HEK293 (cell line): Measurements from ENCODE around the gene FLNA.

Experiments used
- CTCF ChIA-PET: fragments of 350-600 bp; formaldehyde crosslinking; extraction: SDS; loops from one replicate; lab custom pipeline; 2021; ENCODE audit warnings: antibody characterized with exemption; lab: Yijun Ruan, JAX
- POLR2A ChIA-PET: fragments of 300-600 bp; formaldehyde crosslinking; extraction: SDS; loops from one replicate; lab custom pipeline; 2020; ENCODE audit warnings: antibody characterized with exemption, inconsistent platforms; lab: Yijun Ruan, JAX
- H3K27ac ChIP-seq: fragments of 200-500 bp; sonication (Bioruptor generic); 2 replicates; pipeline ENCODE4 v1.5.1; 2014; ENCODE audit warnings: low read depth, low read length, control low read depth, inconsistent platforms; ENCODE audit errors: extremely low read depth
- H3K36me3 ChIP-seq, 2 experiments: fragments of 200-500 bp in 1 of 2; sonication (Bioruptor generic) in 1 of 2; 1 replicate in 1 of 2; 2 replicates in 1 of 2; pipeline ENCODE4 v1.5.1; 2014 to 2017; ENCODE audit warnings: inconsistent platforms in 2 of 2, low read length in 2 of 2; ENCODE audit not compliant: control insufficient read depth in 2 of 2, insufficient read depth in 1 of 2
- H3K4me1 ChIP-seq: fragments of 200-500 bp; sonication (Bioruptor generic); 2 replicates; pipeline ENCODE4 v1.5.1; 2014; ENCODE audit warnings: mild to moderate bottlenecking, low read length, inconsistent platforms; ENCODE audit not compliant: control insufficient read depth, insufficient read depth
- H3K4me3 ChIP-seq: 2 replicates; pipeline ENCODE4 v1.5.1; 2011; ENCODE audit warnings: low read depth, mild to moderate bottlenecking, control low read depth, low read length, moderate library complexity
- H3K9me3 ChIP-seq: fragments of 200-500 bp; sonication (Bioruptor generic); 2 replicates; pipeline ENCODE4 v1.5.1; 2014; ENCODE audit warnings: low read depth, low read length, inconsistent platforms; ENCODE audit not compliant: control insufficient read depth, insufficient read depth
- BCL11A ChIP-seq: fragments of 450-650 bp; formaldehyde crosslinking; IDR thresholded peaks from 2 replicates; pipeline ENCODE4 v1.5.1; 2016; ENCODE audit warnings: low read depth, missing biosample characterization, missing genetic modification characterization
- GFI1B ChIP-seq: fragments of 450-650 bp; formaldehyde crosslinking; IDR thresholded peaks from 2 replicates; pipeline ENCODE4 v1.5.1; 2016; ENCODE audit warnings: missing biosample characterization, missing genetic modification characterization
- GLIS1 ChIP-seq: fragments of 450-650 bp; formaldehyde crosslinking; IDR thresholded peaks from 2 replicates; pipeline ENCODE4 v1.5.1; 2016; ENCODE audit warnings: missing biosample characterization, missing genetic modification characterization
- KLF9 ChIP-seq: fragments of 450-650 bp; formaldehyde crosslinking; IDR thresholded peaks from 2 replicates; pipeline ENCODE4 v1.5.1; 2016; ENCODE audit warnings: missing biosample characterization, missing genetic modification characterization, low read depth
- PATZ1 ChIP-seq: fragments of 450-650 bp; formaldehyde crosslinking; IDR thresholded peaks from 2 replicates; pipeline ENCODE4 v1.5.1; 2016; ENCODE audit warnings: missing biosample characterization, missing genetic modification characterization
- RBAK ChIP-seq: fragments of 450-650 bp; formaldehyde crosslinking; IDR thresholded peaks from 2 replicates; pipeline ENCODE4 v1.5.1; 2016; ENCODE audit warnings: missing biosample characterization, missing genetic modification characterization
- SP3 ChIP-seq: fragments of 450-650 bp; formaldehyde crosslinking; IDR thresholded peaks from 2 replicates; pipeline ENCODE4 v1.5.1; 2016; ENCODE audit warnings: missing biosample characterization, missing genetic modification characterization
- YY2 ChIP-seq: fragments of 450-650 bp; formaldehyde crosslinking; IDR thresholded peaks from 2 replicates; pipeline ENCODE4 v1.5.1; 2016; ENCODE audit warnings: missing biosample characterization, missing genetic modification characterization
- ZEB2 ChIP-seq: fragments of 450-650 bp; formaldehyde crosslinking; IDR thresholded peaks from 2 replicates; pipeline ENCODE4 v1.5.1; 2016; ENCODE audit warnings: missing biosample characterization, missing genetic modification characterization
- ZNF10 ChIP-seq: fragments of 450-650 bp; formaldehyde crosslinking; IDR thresholded peaks from 2 replicates; pipeline ENCODE4 v1.5.1; 2017; ENCODE audit warnings: missing biosample characterization, missing genetic modification characterization
- ZNF18 ChIP-seq: fragments of 450-650 bp; formaldehyde crosslinking; IDR thresholded peaks from 2 replicates; pipeline ENCODE4 v1.5.1; 2016; ENCODE audit warnings: missing biosample characterization, missing genetic modification characterization
- ZNF223 ChIP-seq: fragments of 450-650 bp; formaldehyde crosslinking; IDR thresholded peaks from 2 replicates; pipeline ENCODE4 v1.5.1; 2016; ENCODE audit warnings: missing biosample characterization, missing genetic modification characterization
- ZNF239 ChIP-seq: fragments of 450-650 bp; formaldehyde crosslinking; IDR thresholded peaks from 2 replicates; pipeline ENCODE4 v1.5.1; 2016; ENCODE audit warnings: missing biosample characterization, missing genetic modification characterization
- ZNF24 ChIP-seq: fragments of 450-650 bp; formaldehyde crosslinking; IDR thresholded peaks from 2 replicates; pipeline ENCODE4 v1.5.1; 2016; ENCODE audit warnings: missing biosample characterization, missing genetic modification characterization
- ZNF248 ChIP-seq: fragments of 450-650 bp; formaldehyde crosslinking; IDR thresholded peaks from 2 replicates; pipeline ENCODE4 v1.5.1; 2017; ENCODE audit warnings: missing biosample characterization, missing genetic modification characterization
- ZNF274 ChIP-seq, 2 experiments: fragments of 200-500 bp in 1 of 2; fragments of 450-650 bp in 1 of 2; sonication (Bioruptor generic) in 1 of 2; formaldehyde crosslinking in 1 of 2; IDR thresholded peaks; 2 replicates each; pipeline versions ENCODE4 v1.5.1 to v1.6.1; 2014 to 2016; ENCODE audit warnings: borderline replicate concordance in 1 of 2, inconsistent platforms in 1 of 2, low read length in 1 of 2, missing biosample characterization in 1 of 2, missing genetic modification characterization in 1 of 2
- ZNF302 ChIP-seq: fragments of 450-650 bp; formaldehyde crosslinking; IDR thresholded peaks from 2 replicates; pipeline ENCODE4 v1.5.1; 2016; ENCODE audit warnings: missing biosample characterization, missing genetic modification characterization, low read depth
- ZNF311 ChIP-seq: fragments of 450-650 bp; formaldehyde crosslinking; IDR thresholded peaks from 2 replicates; pipeline ENCODE4 v1.5.1; 2017; ENCODE audit warnings: missing biosample characterization, missing genetic modification characterization, borderline replicate concordance
- ZNF335 ChIP-seq: fragments of 450-650 bp; formaldehyde crosslinking; conservative IDR thresholded peaks from 2 replicates; pipeline ENCODE4 v1.5.1; 2016; ENCODE audit warnings: missing biosample characterization, missing genetic modification characterization
- ZNF37A ChIP-seq: fragments of 450-650 bp; IDR thresholded peaks from 2 replicates; pipeline ENCODE4 v1.5.1; 2018; ENCODE audit warnings: missing biosample characterization, missing genetic modification characterization
- ZNF473 ChIP-seq: fragments of 450-650 bp; formaldehyde crosslinking; IDR thresholded peaks from 2 replicates; pipeline ENCODE4 v1.5.1; 2017; ENCODE audit warnings: missing biosample characterization, missing genetic modification characterization
- ZNF571 ChIP-seq: fragments of 450-650 bp; formaldehyde crosslinking; IDR thresholded peaks from 2 replicates; pipeline ENCODE4 v1.5.0; 2017; ENCODE audit warnings: missing biosample characterization, missing genetic modification characterization
- ZNF629 ChIP-seq: fragments of 450-650 bp; formaldehyde crosslinking; IDR thresholded peaks from 2 replicates; pipeline ENCODE4 v1.5.1; 2017; ENCODE audit warnings: missing biosample characterization, missing genetic modification characterization
- ZNF654 ChIP-seq: fragments of 450-650 bp; formaldehyde crosslinking; IDR thresholded peaks from 2 replicates; pipeline ENCODE4 v1.5.1; 2016; ENCODE audit warnings: low read depth, missing biosample characterization, missing genetic modification characterization
- ZNF664 ChIP-seq: fragments of 450-650 bp; formaldehyde crosslinking; IDR thresholded peaks from 2 replicates; pipeline ENCODE4 v1.5.1; 2016; ENCODE audit warnings: missing biosample characterization, missing genetic modification characterization
- ZNF707 ChIP-seq: fragments of 450-650 bp; formaldehyde crosslinking; IDR thresholded peaks from 2 replicates; pipeline ENCODE4 v1.5.1; 2016; ENCODE audit warnings: missing biosample characterization, missing genetic modification characterization
- ZNF791 ChIP-seq: fragments of 450-650 bp; formaldehyde crosslinking; IDR thresholded peaks from 2 replicates; pipeline ENCODE4 v1.5.1; 2016; ENCODE audit warnings: missing biosample characterization, missing genetic modification characterization

FLNA gene

GRCh38 chrX:154333837-154334271 is 40.6 kb downstream of the FLNA start:
- H3K27ac ChIP-seq = no peak overlapping the region
- no peaks in the 10 kb centered on the region for H3K36me3 ChIP-seq
- no peaks in the 10 kb centered on the region for H3K9me3 ChIP-seq
- TF ChIP-seq PATZ1 = no peak
- no peak for TF ChIP-seq ZNF239
- no peak for TF ChIP-seq ZNF274 (IDR thresholded peaks at IDR 0.05; ENCODE audit: low read length)
- no peak for TF ChIP-seq ZNF274 (tag by site-specific recombination; IDR thresholded peaks at IDR 0.05; ENCODE audit: borderline replicate concordance)
- TF ChIP-seq ZNF311 (tag by site-specific recombination) = no peak
- peak; percentile 79 for TF ChIP-seq ZNF664
- ChIA-PET POLR2A (no interaction called here), CTCF (interaction anchor here (1.6 kb wide), 1 partner anchor 40 kb away, joined by 4 read pairs; no protein-coding TSS in a partner anchor)
- H3K4me1 ChIP-seq = no peaks in the 10 kb centered on the region
- H3K4me3 ChIP-seq = no peak overlapping the region

- POLR2A ChIA-PET = interaction anchor here (0.6 kb wide), 1 partner anchor 45 kb away, joined by 3 read pairs; no protein-coding TSS in a partner anchor
These were observed 41.3 kb downstream of the FLNA start for GRCh38 chrX:154333116-154333515.

GRCh38 chrX:154332561-154332960 is 41.9 kb downstream of the FLNA start:
- TF ChIP-seq ZNF18 (tag by site-specific recombination) (no peak), GFI1B (no peak), ZNF37A (tag by site-specific recombination) (no peak), ZNF248 (tag by site-specific recombination) (no peak)
- Histone ChIP-seq H3K27ac (no peak overlapping the region), H3K4me1 (no peaks in the 10 kb centered on the region), H3K36me3 (no peaks in the 10 kb centered on the region), H3K4me3 (no peak overlapping the region), H3K9me3 (no peaks in the 10 kb centered on the region)
- CTCF ChIA-PET = interaction anchor here (0.6 to 1.4 kb wide), 2 partner anchors 24 to 772 kb away, joined by 3 read pairs; no protein-coding TSS in a partner anchor
- POLR2A ChIA-PET = interaction anchor here (0.6 kb wide), 1 partner anchor 45 kb away, joined by 3 read pairs; no protein-coding TSS in a partner anchor

More at GRCh38 chrX:154333116-154333515, 41.3 kb downstream of the FLNA start:
- Histone ChIP-seq H3K9me3 (no peaks in the 10 kb centered on the region), H3K4me3 (no peak overlapping the region), H3K27ac (no peak overlapping the region), H3K4me1 (no peaks in the 10 kb centered on the region)
- CTCF ChIA-PET = interaction anchor here (1.4 to 1.6 kb wide), 2 partner anchors 25 to 41 kb away, joined by 3 to 4 read pairs; no protein-coding TSS in a partner anchor
- TF ChIP-seq ZNF335 (tag by site-specific recombination) = no peak
- TF ChIP-seq ZNF10 = no peak
- no peak for TF ChIP-seq ZNF707 (tag by site-specific recombination)
- TF ChIP-seq GLIS1 (tag by site-specific recombination) = no peak
- TF ChIP-seq KLF9 (tag by site-specific recombination) = no peak
- TF ChIP-seq RBAK (tag by site-specific recombination) = no peak
- no peak for TF ChIP-seq ZNF223 (tag by site-specific recombination)
- no peak for TF ChIP-seq ZNF18 (tag by site-specific recombination)
- TF ChIP-seq SP3 = no peak
- no peak for TF ChIP-seq ZNF791 (tag by site-specific recombination)
- TF ChIP-seq YY2 (tag by site-specific recombination) = no peak
- no peak for TF ChIP-seq BCL11A
- no peak for TF ChIP-seq ZNF473 (tag by site-specific recombination)
- no peak for TF ChIP-seq ZNF629 (tag by site-specific recombination)
- TF ChIP-seq ZNF654 (tag by site-specific recombination) = no peak
- no peak for TF ChIP-seq ZNF571
- no peak for TF ChIP-seq ZNF302 (tag by site-specific recombination)
- no peak for TF ChIP-seq ZNF24 (tag by site-specific recombination)
- no peak for TF ChIP-seq ZEB2 (tag by site-specific recombination)
- TF ChIP-seq, all 188 proteins: peak for 0
- H3K36me3 ChIP-seq = no peaks in the 10 kb centered on the region
